ENCODE results near the gene RBM43. TPM values are rescaled to one million over a fixed set of nuclear protein-coding genes. Genes with fewer than 3 reads are reported as not detected.

Gene RBM43
- total RNA-seq, 1 experiment from 2014 or later: 1.8 TPM

- Mint-ChIP-seq H3K4me1 (peaks cover 6% of the 10 kb centered on the region in 2 experiments), H3K9me3 (no peaks in the 10 kb centered on the region), H3K27ac (no peak overlapping the region), H3K27me3 (ENCODE audit: low read depth) (no peaks in the 10 kb centered on the region), H3K4me3 (no peak overlapping the region), H3K36me3 (ENCODE audit: insufficient read depth in 1 of 3, low read depth in 3 of 3) (no peaks in the 10 kb centered on the region)
- Histone ChIP-seq H2BK5ac (ENCODE audit: insufficient read length, low read length) (no peak overlapping the region), H3K27me3 (ENCODE audit: insufficient read depth, low read length) (no peaks in the 10 kb centered on the region), H3K18ac (ENCODE audit: insufficient read length, low read depth, low read length) (no peak overlapping the region), H4K91ac (ENCODE audit: insufficient read length, low read depth, low read length) (no peak overlapping the region), H3K79me2 (ENCODE audit: insufficient read depth, low read length) (no peaks in the 10 kb centered on the region), H3K4me2 (ENCODE audit: insufficient read depth, insufficient read length, low read length) (no peak overlapping the region), H3K27ac (ENCODE audit: insufficient read length, low read depth, low read length) (no peak overlapping the region), H3K9ac (ENCODE audit: extremely low read depth, insufficient read length, low read length) (no peak overlapping the region), H3T11ph (ENCODE audit: low read length) (no peak overlapping the region), H3K4me1 (ENCODE audit: insufficient read depth, low read length) (no peaks in the 10 kb centered on the region), H3K14ac (ENCODE audit: insufficient read depth, low read length) (no peak overlapping the region), H4K5ac (ENCODE audit: insufficient read length, low read depth, low read length) (no peak overlapping the region), H2BK20ac (ENCODE audit: low read depth, low read length, poor library complexity, severe bottlenecking) (no peak overlapping the region), H3K9me3 (ENCODE audit: control insufficient read depth, low read depth, low read length) (no peaks in the 10 kb centered on the region), H4K8ac (replicated peaks; ENCODE audit: insufficient read length, low read depth, low read length) (no peak overlapping the region), H3K23ac (ENCODE audit: insufficient read length, low read depth, low read length) (no peak overlapping the region), H2BK120ac (ENCODE audit: low read depth, low read length, poor library complexity, severe bottlenecking) (no peak overlapping the region), H2AK5ac (ENCODE audit: insufficient read length, low read length) (no peak overlapping the region), H2AFZ (ENCODE audit: low read length) (no peak overlapping the region), H3K79me1 (ENCODE audit: insufficient read depth, low read depth, low read length, poor library complexity, severe bottlenecking) (no peaks in the 10 kb centered on the region), H3K56ac (ENCODE audit: insufficient read length, low read depth, low read length) (no peak overlapping the region), H2BK12ac (ENCODE audit: insufficient read length, low read depth, low read length) (no peak overlapping the region), H3K23me2 (ENCODE audit: insufficient read length, low read depth, low read length, poor library complexity, severe bottlenecking) (no peaks in the 10 kb centered on the region), H3K4ac (ENCODE audit: low read depth, low read length) (no peak overlapping the region), H4K20me1 (ENCODE audit: control insufficient read depth, insufficient read depth, insufficient read length) (no peaks in the 10 kb centered on the region), H2BK15ac (ENCODE audit: low read depth, low read length) (no peak overlapping the region)
- TF ChIP-seq CTCF (conservative IDR thresholded peaks at IDR 0.05): no peak
- no CpG with 5 or more reads among the region's 4 CpGs for WGBS (ENCODE audit: extremely low coverage, insufficient read length, low lambda C conversion rate)
- no peak for DNase-seq
Measured at GRCh38 chr2:151206446-151206968, 55.2 kb downstream of the RBM43 start.
